ENCODE data around the gene PPP1R12C. TPM values are rescaled to one million over a fixed set of nuclear protein-coding genes. Genes with fewer than 3 reads are reported as not detected.
A peak's percentile ranks its signal among the peaks of the same experiment; 100 is the strongest.

Gene PPP1R12C
- total RNA-seq, 1 donor from 2014 or later: 110 TPM

GRCh38 chr19:55085923-55086715 is 31.3 kb downstream of the PPP1R12C start:
- H3K4me1 Mint-ChIP-seq (ENCODE audit: low read depth): peaks cover 15% of the 10 kb centered on the region
- H3K27ac Mint-ChIP-seq: no peak overlapping the region
- DNase-seq (ENCODE audit: low spot score, unreplicated experiment): no peak
- no peaks in the 10 kb centered on the region for H3K9me3 Mint-ChIP-seq (ENCODE audit: low read depth)
- peak overlapping the region; percentile 35 for H3K4me3 Mint-ChIP-seq (ENCODE audit: low read depth)
- peaks cover 56% of the 10 kb centered on the region for H3K27me3 Mint-ChIP-seq
- H3K36me3 Mint-ChIP-seq (ENCODE audit: insufficient read depth): peaks cover 6% of the 10 kb centered on the region
- TF ChIP-seq, protein P1, sequence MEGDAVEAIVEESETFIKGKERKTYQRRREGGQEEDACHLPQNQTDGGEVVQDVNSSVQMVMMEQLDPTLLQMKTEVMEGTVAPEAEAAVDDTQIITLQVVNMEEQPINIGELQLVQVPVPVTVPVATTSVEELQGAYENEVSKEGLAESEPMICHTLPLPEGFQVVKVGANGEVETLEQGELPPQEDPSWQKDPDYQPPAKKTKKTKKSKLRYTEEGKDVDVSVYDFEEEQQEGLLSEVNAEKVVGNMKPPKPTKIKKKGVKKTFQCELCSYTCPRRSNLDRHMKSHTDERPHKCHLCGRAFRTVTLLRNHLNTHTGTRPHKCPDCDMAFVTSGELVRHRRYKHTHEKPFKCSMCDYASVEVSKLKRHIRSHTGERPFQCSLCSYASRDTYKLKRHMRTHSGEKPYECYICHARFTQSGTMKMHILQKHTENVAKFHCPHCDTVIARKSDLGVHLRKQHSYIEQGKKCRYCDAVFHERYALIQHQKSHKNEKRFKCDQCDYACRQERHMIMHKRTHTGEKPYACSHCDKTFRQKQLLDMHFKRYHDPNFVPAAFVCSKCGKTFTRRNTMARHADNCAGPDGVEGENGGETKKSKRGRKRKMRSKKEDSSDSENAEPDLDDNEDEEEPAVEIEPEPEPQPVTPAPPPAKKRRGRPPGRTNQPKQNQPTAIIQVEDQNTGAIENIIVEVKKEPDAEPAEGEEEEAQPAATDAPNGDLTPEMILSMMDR (IDR thresholded peaks at IDR 0.05; ENCODE audit: unreplicated experiment): no peak

- Mint-ChIP-seq H3K27me3 (peaks cover 73% of the 10 kb centered on the region), H3K27ac (no peak overlapping the region), H3K36me3 (ENCODE audit: insufficient read depth) (peaks cover 3% of the 10 kb centered on the region), H3K4me1 (ENCODE audit: low read depth) (peaks cover 18% of the 10 kb centered on the region), H3K4me3 (ENCODE audit: low read depth) (no peak overlapping the region), H3K9me3 (ENCODE audit: low read depth) (no peaks in the 10 kb centered on the region)
- TF ChIP-seq, protein P1 (IDR thresholded peaks at IDR 0.05; ENCODE audit: unreplicated experiment): no peak
- DNase-seq (ENCODE audit: low spot score, unreplicated experiment): no peak
Observed at GRCh38 chr19:55084416-55084815, 33.0 kb downstream of the PPP1R12C start.

DNA sequence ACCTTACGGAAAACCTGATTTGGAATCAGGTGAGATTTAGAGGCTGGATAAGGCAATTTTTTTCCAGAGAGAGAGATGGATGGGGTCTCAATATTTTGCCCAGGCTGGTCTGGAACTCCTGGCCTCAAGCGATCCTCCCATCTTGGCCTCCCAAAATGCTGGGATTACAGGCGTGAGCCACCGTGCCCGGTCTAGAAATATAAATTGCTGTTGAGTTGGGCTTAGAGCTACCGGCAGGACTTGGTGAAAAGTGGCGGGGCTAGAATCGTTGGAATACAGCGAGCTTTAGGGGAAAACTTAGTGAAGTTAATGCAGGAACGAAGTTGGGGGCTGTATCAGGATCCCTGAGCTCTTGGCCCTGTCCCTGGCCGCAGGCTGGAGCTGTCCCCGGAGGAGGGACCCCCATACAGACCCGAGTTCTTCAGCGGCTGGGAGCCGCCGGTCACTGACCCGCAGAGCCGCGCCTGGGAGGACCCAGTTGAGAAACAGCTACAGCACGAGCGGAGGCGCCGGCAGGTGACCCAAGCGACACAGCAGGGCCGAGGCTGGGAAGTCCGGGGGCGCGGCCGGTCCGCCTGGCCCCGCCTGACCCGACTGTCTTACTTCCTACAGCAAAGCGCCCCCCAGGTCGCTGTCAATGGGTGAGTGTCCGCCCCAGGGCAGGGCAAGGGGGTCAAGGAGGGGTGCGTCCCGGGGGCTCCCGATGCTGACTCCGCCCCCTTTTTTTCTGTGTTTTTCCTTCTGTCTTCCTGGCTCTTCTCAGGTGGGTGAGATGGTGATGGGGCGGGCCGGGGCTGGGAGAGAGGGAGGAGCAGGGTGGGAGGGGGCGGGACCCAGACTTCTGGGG is 34.2 kb downstream of the PPP1R12C start:
- no peak for DNase-seq (ENCODE audit: low spot score, unreplicated experiment)
- Mint-ChIP-seq H3K27ac (no peak overlapping the region), H3K4me1 (ENCODE audit: low read depth) (peaks cover 13% of the 10 kb centered on the region), H3K9me3 (ENCODE audit: low read depth) (no peaks in the 10 kb centered on the region), H3K4me3 (ENCODE audit: low read depth) (no peak overlapping the region), H3K36me3 (ENCODE audit: insufficient read depth) (peaks cover 3% of the 10 kb centered on the region), H3K27me3 (peaks cover 73% of the 10 kb centered on the region)
- TF ChIP-seq, protein P1 (IDR thresholded peaks at IDR 0.05; ENCODE audit: unreplicated experiment): no peak

- peaks cover 3% of the 10 kb centered on the region for H3K36me3 Mint-ChIP-seq (ENCODE audit: insufficient read depth)
- no peak for DNase-seq (ENCODE audit: low spot score, unreplicated experiment)
- no peak overlapping the region for H3K4me3 Mint-ChIP-seq (ENCODE audit: low read depth)
Observed at GRCh38 chr19:55082020-55082851, 35.2 kb downstream of the PPP1R12C start.

More at GRCh38 chr19:55082020-55082851, 35.2 kb downstream of the PPP1R12C start:
- H3K27me3 Mint-ChIP-seq: peaks cover 68% of the 10 kb centered on the region
- peaks cover 4% of the 10 kb centered on the region for H3K4me1 Mint-ChIP-seq (ENCODE audit: low read depth)
- no peaks in the 10 kb centered on the region for H3K9me3 Mint-ChIP-seq (ENCODE audit: low read depth)
- TF ChIP-seq, protein P1 (IDR thresholded peaks at IDR 0.05; ENCODE audit: unreplicated experiment): no peak
- H3K27ac Mint-ChIP-seq: no peak overlapping the region

All from progenitor cell of endocrine pancreas (in vitro differentiated cells).